Gastroesophageal sphincter (tissue), 4 donors: ENCODE measurements around the gene FYB1. TPM values are rescaled to one million over a fixed set of nuclear protein-coding genes. Genes with fewer than 3 reads are reported as not detected.

ENCODE experiments used
- ATAC-seq: fragments of 150-250 bp; one replicate; pipeline ENCODE4 v1.9.1; 2016; ENCODE audit warnings: mild to moderate bottlenecking, moderate library complexity
- H3K27ac ChIP-seq, 4 donors: fragments of 200-600 bp; sonication (generic) in 3 of 4; 1 replicate in 3 of 4; 2 replicates in 1 of 4; pipeline ENCODE4 v1.5.1; 2016 to 2019
- H3K27me3 ChIP-seq: fragments of 200-600 bp; sonication (generic); one replicate; pipeline ENCODE4 v1.5.1; 2019
- H3K36me3 ChIP-seq, 2 donors: fragments of 200-600 bp; sonication (generic); one replicate each; pipeline ENCODE4 v1.5.1; 2019; ENCODE audit warnings: control low read depth in 1 of 2
- H3K4me1 ChIP-seq, 3 donors: fragments of 200-600 bp; sonication (generic); 1 replicate in 2 of 3; 2 replicates in 1 of 3; pipeline ENCODE4 v1.5.1; 2016 to 2019; ENCODE audit warnings: control low read depth in 2 of 3
- H3K4me3 ChIP-seq, 2 donors: fragments of 200-600 bp; sonication (generic); one replicate each; pipeline ENCODE4 v1.5.1; 2019; ENCODE audit warnings: mild to moderate bottlenecking in 1 of 2, moderate library complexity in 1 of 2
- H3K9me3 ChIP-seq, 3 donors: fragments of 200-600 bp; sonication (generic); one replicate each; pipeline ENCODE4 v1.5.1; 2017 to 2019; ENCODE audit warnings: control low read depth in 2 of 3
- EP300 ChIP-seq: sonication (generic); formaldehyde crosslinking; IDR thresholded peaks from one replicate; pipeline ENCODE4 v1.6.1; 2017; ENCODE audit warnings: antibody characterized with exemption, mild to moderate bottlenecking
- POLR2A ChIP-seq, 2 donors: fragments of 450-650 bp; IDR thresholded peaks; one replicate each; pipeline ENCODE4 v1.6.1; 2017; ENCODE audit warnings: antibody characterized with exemption in 2 of 2, mild to moderate bottlenecking in 2 of 2, moderate library complexity in 1 of 2
- POLR2AphosphoS5 ChIP-seq: sonication (generic); formaldehyde crosslinking; IDR thresholded peaks from one replicate; pipeline ENCODE4 v1.6.1; 2017; ENCODE audit warnings: antibody characterized with exemption
- WGBS, 2 donors: methylation state at CpG; one replicate each; pipeline ENCODE4 v1.1.5; 2018; ENCODE audit warnings: low coverage in 1 of 2; 5-methylcytosine and 5-hydroxymethylcytosine counted together
- total RNA-seq, 4 donors: library from RNA; depleted of rRNA; stranded (reverse); fragments of >200 nt; gene quantifications; one replicate each; pipeline ENCODE4 v1.1.0, GENCODE V29; 2016
- TF ChIP-seq, protein P1 (sequence below), 4 experiments: fragments of 200-600 bp in 2 of 4; fragments of 450-650 bp in 2 of 4; sonication (generic) in 1 of 4; IDR thresholded peaks; one replicate each; pipeline ENCODE4 v1.5.1; 2017 to 2019; ENCODE audit warnings: antibody characterized with exemption in 4 of 4, mild to moderate bottlenecking in 2 of 4, moderate library complexity in 2 of 4

The FYB1 gene
- total RNA-seq, 4 donors from 2014 or later: 2.5 to 9.3 (median 5.9) TPM

DNA sequence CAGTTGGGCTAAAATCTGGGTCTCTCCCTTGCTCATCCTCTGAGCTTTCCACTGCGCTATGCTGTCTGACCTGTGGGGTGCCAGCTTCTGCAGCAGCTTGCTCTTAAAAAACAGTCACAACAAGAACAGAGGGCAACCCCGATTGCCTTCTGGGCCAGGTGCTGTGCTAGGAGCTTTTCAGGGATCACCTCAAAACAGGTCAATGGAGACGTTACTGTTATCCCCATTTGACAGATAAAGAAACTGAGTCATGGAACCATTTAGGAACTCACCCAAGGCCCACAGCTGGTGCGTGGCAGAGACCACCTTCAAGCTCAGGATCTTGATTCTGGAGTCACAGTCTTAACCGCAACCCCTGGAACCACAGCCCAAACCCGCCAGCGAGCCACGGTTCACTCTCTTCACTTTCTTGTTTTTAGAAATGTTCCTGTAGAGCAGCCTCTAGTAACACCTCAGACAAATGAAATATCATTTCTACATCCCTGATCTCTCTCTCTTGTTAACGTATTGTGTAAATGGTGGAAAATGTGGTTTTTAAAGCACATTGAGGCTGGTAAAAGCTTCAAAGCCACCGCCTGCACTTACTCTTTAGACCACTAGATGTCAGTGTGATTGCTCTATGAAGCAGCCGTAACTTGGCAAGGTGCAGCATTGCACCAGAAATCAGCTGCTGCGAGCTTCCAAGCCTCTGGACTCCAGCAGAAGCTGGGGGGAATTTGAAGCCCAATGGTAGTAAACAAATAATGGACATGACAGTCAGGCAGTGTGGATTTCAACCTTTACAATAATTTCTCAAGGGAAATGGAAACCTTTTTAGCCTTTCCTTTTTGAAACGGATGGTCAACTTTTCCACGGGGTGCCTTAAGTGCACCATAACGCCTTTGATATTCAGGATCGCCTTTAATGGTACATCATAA is 1.7 kb downstream of the FYB1 start:
- H3K36me3 ChIP-seq: no peaks in the 10 kb centered on the region
- TF ChIP-seq EP300 (no peak), POLR2A (IDR thresholded peaks at IDR 0.05) (no peak), POLR2AphosphoS5 (peak; percentile 43)
- TF ChIP-seq, protein P1, sequence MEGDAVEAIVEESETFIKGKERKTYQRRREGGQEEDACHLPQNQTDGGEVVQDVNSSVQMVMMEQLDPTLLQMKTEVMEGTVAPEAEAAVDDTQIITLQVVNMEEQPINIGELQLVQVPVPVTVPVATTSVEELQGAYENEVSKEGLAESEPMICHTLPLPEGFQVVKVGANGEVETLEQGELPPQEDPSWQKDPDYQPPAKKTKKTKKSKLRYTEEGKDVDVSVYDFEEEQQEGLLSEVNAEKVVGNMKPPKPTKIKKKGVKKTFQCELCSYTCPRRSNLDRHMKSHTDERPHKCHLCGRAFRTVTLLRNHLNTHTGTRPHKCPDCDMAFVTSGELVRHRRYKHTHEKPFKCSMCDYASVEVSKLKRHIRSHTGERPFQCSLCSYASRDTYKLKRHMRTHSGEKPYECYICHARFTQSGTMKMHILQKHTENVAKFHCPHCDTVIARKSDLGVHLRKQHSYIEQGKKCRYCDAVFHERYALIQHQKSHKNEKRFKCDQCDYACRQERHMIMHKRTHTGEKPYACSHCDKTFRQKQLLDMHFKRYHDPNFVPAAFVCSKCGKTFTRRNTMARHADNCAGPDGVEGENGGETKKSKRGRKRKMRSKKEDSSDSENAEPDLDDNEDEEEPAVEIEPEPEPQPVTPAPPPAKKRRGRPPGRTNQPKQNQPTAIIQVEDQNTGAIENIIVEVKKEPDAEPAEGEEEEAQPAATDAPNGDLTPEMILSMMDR (IDR thresholded peaks at IDR 0.05): peak; percentile 90 to 95 (median 92)
- peak overlapping the region in 2 of 4 donors; percentile 66 to 73 for H3K27ac ChIP-seq
- H3K4me3 ChIP-seq: no peak overlapping the region
- peaks cover 0 to 17% (median 0%) of the 10 kb centered on the region in 3 donors for H3K4me1 ChIP-seq
- no peaks in the 10 kb centered on the region for H3K9me3 ChIP-seq
- H3K27me3 ChIP-seq: no peaks in the 10 kb centered on the region
- WGBS, 2 donors: 57 to 67% methylated on average over 14 to 15 of the region's 16 CpGs
- ATAC-seq: peak; percentile 61

DNA sequence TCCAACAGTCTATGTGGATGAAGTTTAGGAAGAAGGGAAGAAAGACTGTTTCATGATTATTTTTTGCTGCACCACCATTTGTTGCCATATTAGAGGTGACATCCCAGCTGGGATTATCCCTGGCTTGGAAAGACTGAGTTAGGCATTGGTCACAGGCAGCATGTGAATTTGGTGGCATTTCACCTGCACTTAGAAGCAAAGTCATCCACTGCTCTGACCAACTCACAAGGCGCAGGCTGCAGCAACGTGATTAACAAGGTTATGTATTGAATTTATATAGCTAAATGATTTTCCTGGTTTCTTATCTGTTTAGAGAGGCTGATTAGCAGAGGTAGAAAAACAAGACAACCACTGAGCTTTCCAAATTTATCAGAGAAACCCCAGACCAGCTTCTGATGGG is 2.7 kb downstream of the FYB1 start:
- Histone ChIP-seq H3K9me3 (no peaks in the 10 kb centered on the region), H3K27me3 (no peaks in the 10 kb centered on the region), H3K36me3 (no peaks in the 10 kb centered on the region), H3K27ac (no peak overlapping the region), H3K4me1 (peaks cover 0 to 17% (median 0%) of the 10 kb centered on the region in 3 donors), H3K4me3 (no peak overlapping the region)
- WGBS, 2 donors: 66 to 75% methylated on average over 2 of the region's 2 CpGs
- ATAC-seq: no peak
- TF ChIP-seq POLR2A (IDR thresholded peaks at IDR 0.05): no peak
- TF ChIP-seq POLR2AphosphoS5: no peak
- no peak for TF ChIP-seq EP300
- TF ChIP-seq, protein P1 (IDR thresholded peaks at IDR 0.05): no peak

DNA sequence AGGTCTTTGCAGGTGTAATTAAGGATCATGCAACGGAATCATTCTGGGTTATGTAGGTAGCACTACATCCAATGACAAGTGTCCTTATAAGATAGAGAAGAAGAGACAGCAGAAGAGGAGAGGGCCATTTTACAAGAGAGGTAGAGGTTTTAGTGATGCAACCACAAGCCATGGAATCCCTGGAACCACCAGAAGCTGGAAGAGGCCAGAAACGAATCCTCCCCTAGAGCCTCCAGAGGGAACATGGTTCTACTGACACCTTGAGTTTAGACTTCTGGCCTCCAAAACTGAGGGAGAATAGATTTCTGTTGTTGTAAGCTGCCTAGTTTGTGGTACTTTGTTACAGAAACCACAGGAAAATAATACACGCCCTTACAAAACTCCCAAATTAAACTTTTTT is 3.5 kb downstream of the FYB1 start:
- Histone ChIP-seq H3K27ac (no peak overlapping the region), H3K4me3 (no peak overlapping the region), H3K9me3 (no peaks in the 10 kb centered on the region), H3K27me3 (no peaks in the 10 kb centered on the region), H3K36me3 (no peaks in the 10 kb centered on the region), H3K4me1 (peaks cover 0 to 17% (median 0%) of the 10 kb centered on the region in 3 donors)
- ATAC-seq: no peak
- WGBS, 2 donors: 47 to 52% methylated on average over 3 of the region's 3 CpGs
- no peak for TF ChIP-seq EP300
- TF ChIP-seq, protein P1 (IDR thresholded peaks at IDR 0.05): no peak
- no peak for TF ChIP-seq POLR2A (IDR thresholded peaks at IDR 0.05)
- no peak for TF ChIP-seq POLR2AphosphoS5

DNA sequence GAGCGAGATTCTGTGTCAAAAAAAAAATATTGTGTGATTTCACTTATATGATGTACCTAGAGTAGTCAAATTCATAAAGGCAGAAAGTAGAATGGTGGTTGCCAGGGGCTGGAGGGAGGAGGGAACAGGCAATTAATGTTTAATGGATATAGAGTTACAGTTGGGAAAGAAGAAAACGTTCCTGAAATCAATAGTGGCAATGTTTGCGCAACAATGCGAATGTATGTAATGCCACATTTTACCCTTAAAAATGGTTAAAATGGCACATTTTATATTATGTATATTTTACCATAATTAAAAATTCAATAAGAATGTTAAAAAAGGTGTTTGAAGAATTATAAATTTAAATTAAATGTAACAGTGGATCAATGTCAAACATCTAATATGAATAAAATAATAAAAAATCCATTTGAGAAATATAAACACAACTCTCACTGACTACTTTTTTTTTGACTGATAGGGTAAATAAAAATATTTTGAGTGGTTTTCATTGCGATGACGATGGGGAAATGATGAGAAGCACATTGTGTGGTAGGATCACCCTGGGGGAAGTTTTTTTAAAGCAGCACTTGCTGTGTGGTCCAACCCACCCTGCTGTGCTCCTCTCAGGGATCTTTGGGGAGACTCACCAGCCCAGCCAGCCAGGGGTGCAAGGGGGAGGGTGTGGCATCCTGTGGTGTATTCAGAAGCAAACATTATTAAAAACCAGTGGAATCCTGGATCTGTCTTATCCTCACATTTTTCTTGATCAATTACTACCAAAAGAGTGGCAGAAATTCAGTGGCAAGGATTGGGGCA is 4.3 kb downstream of the FYB1 start:
- no peaks in the 10 kb centered on the region for H3K27me3 ChIP-seq
- no peak overlapping the region for H3K4me3 ChIP-seq
- TF ChIP-seq POLR2AphosphoS5: no peak
- TF ChIP-seq POLR2A (IDR thresholded peaks at IDR 0.05): no peak
- TF ChIP-seq, protein P1 (IDR thresholded peaks at IDR 0.05): no peak
- TF ChIP-seq EP300: no peak
- no peak overlapping the region for H3K27ac ChIP-seq
- ATAC-seq: no peak
- H3K9me3 ChIP-seq: no peaks in the 10 kb centered on the region
- H3K4me1 ChIP-seq: peaks cover 0 to 17% (median 0%) of the 10 kb centered on the region in 3 donors
- 80 to 87% methylated on average over 6 of the region's 6 CpGs for whole genome bisulfite sequencing, 2 donors
- no peaks in the 10 kb centered on the region for H3K36me3 ChIP-seq
